Pancreas (tissue), 10 donors: ENCODE results near the gene CPM. TPM values are rescaled to one million over a fixed set of nuclear protein-coding genes. Genes with fewer than 3 reads are reported as not detected.

Experiments used
- ATAC-seq, 4 donors: fragments of 200-7000 bp; cut with Tn5 transposase; one replicate each; pipeline versions ENCODE4 v1.8.0 to v1.9.1; 2020; ENCODE audit warnings: mild to moderate bottlenecking in 4 of 4, moderate library complexity in 4 of 4
- DNase-seq, 6 donors: peaks; one replicate each; pipeline ENCODE4 v3.0.0-alpha.2; 2020
- FAIRE-seq: peaks from 2 replicates; lab custom pipeline; 2012; peaks lifted over from hg19 to GRCh38; lab: Jason Lieb, UNC
- H3K27ac ChIP-seq, 4 donors: fragments of 200-600 bp; sonication (generic); 1 replicate in 3 of 4; 2 replicates in 1 of 4; pipeline versions ENCODE4 v1.5.0 to v1.8.0; 2020
- H3K27me3 ChIP-seq, 4 donors: fragments of 200-600 bp; one replicate each; pipeline ENCODE4 v1.8.0; 2021
- H3K36me3 ChIP-seq, 3 donors: fragments of 200-600 bp; sonication (generic) in 1 of 3; one replicate each; pipeline versions ENCODE4 v1.5.0 to v1.8.0; 2020 to 2021
- H3K4me1 ChIP-seq, 3 donors: fragments of 200-600 bp; one replicate each; pipeline ENCODE4 v1.8.0; 2021
- H3K4me3 ChIP-seq, 4 donors: fragments of 200-600 bp; sonication (generic) in 2 of 4; one replicate each; pipeline versions ENCODE4 v1.5.0 to v1.8.0; 2020 to 2021
- H3K9me3 ChIP-seq, 4 donors: fragments of 200-600 bp; one replicate each; pipeline ENCODE4 v1.8.0; 2021
- CTCF ChIP-seq, 4 donors: fragments of 200-600 bp; sonication (generic) in 3 of 4; IDR thresholded peaks; one replicate each; pipeline versions ENCODE4 v1.5.0 to v1.8.0; 2021; ENCODE audit warnings: antibody characterized with exemption in 4 of 4
- whole genome bisulfite sequencing, 2 donors: extraction: QIAGEN DNeasy Blood & Tissue Kit; methylation state at CpG; one replicate each; pipeline ENCODE4 v1.1.7; 2013; 5-methylcytosine and 5-hydroxymethylcytosine counted together
- intact Hi-C, 3 donors: fragments of 100-400 bp; cut with DNase I; formaldehyde crosslinking; loops; one replicate each; pipeline versions ENCODE4 v1.11.1 to v1.14.2; 2022
- polyA plus RNA-seq, 2 donors: library from polyadenylated mRNA; stranded (reverse); fragments of 200-250 nt; gene quantifications; one replicate each; pipeline ENCODE4 v1.2.3, GENCODE V29; 2013
- total RNA-seq, 6 donors: library from RNA; stranded (reverse); fragmentation: NEBNext Ultra II Directional in 4 of 6; extraction: Animal tissue kit (Norgen Biotek cat#: 25700) in 4 of 6; gene quantifications; one replicate each; pipeline versions ENCODE4 v1.2.1 to v1.2.4, GENCODE V29; 2021 to 2023
- donor health status: healthy with polysubstance abuse.
- donor health status: DM: no; HTN: no; CAD: no; lungs with moderate emphysema.
- donor health status: DM: no; HTN: no; CAD: no.
- donor health status: control.
- donor health status: control.
- donor health status: Bipolar disorder and iron deficiency.
- donor health status: DM: yes; HTN: yes; CAD: no.
- donor health status: DM: no; HTN: no; CAD: no.
- donor health status: DM: no; HTN: no; CAD: no.
- donor health status: DM: yes; HTN: yes; CAD: no.

The CPM gene
- total and polyA plus RNA-seq, 8 donors: 4.3 to 49.2 (median 11.1) TPM

- Histone ChIP-seq H3K4me3 (no peak overlapping the region), H3K4me1 (peaks cover 13 to 22% (median 18%) of the 10 kb centered on the region in 3 donors), H3K9me3 (no peaks in the 10 kb centered on the region), H3K36me3 (no peaks in the 10 kb centered on the region), H3K27ac (peak overlapping the region in 1 of 4 donors; percentile 29), H3K27me3 (no peaks in the 10 kb centered on the region)
- FAIRE-seq (no peak), ATAC-seq (peak in 3 of 4 donors; percentile 28 to 59 (median 44)), DNase-seq (no peak)
- 41 to 45% methylated on average over 8 of the region's 8 CpGs for WGBS, 2 donors
- no peak for TF ChIP-seq CTCF (IDR thresholded peaks at IDR 0.05)
- intact Hi-C loops: no loop called here
Observed at GRCh38 chr12:68903511-68903910, 29.5 kb downstream of the CPM start.

- FAIRE-seq (no peak), ATAC-seq (no peak)
Observed at GRCh38 chr12:68901551-68901950, 31.4 kb downstream of the CPM start.

GRCh38 chr12:68901145-68901544 lies 31.8 kb downstream of the CPM start:
- no peak for TF ChIP-seq CTCF (IDR thresholded peaks at IDR 0.05)
- no peak overlapping the region for H3K4me3 ChIP-seq
- no peaks in the 10 kb centered on the region for H3K27me3 ChIP-seq
- FAIRE-seq (no peak), ATAC-seq (no peak), DNase-seq (no peak)
- H3K27ac ChIP-seq: no peak overlapping the region
- intact Hi-C loops: no loop called here
- H3K9me3 ChIP-seq: no peaks in the 10 kb centered on the region
- H3K4me1 ChIP-seq: peaks cover 13 to 22% (median 18%) of the 10 kb centered on the region in 3 donors
- 96% methylated on average over 2 of the region's 2 CpGs for WGBS, 2 donors
- no peaks in the 10 kb centered on the region for H3K36me3 ChIP-seq

More at GRCh38 chr12:68901551-68901950, 31.4 kb downstream of the CPM start:
- H3K4me1 ChIP-seq: peaks cover 13 to 22% (median 18%) of the 10 kb centered on the region in 3 donors
- no peaks in the 10 kb centered on the region for H3K9me3 ChIP-seq
- no peaks in the 10 kb centered on the region for H3K27me3 ChIP-seq
- intact Hi-C loops: no loop called here
- 83 to 92% methylated on average over 2 of the region's 2 CpGs for WGBS, 2 donors
- no peak for DNase-seq
- H3K36me3 ChIP-seq: no peaks in the 10 kb centered on the region
- H3K27ac ChIP-seq: no peak overlapping the region
- no peak for TF ChIP-seq CTCF (IDR thresholded peaks at IDR 0.05)
- H3K4me3 ChIP-seq: no peak overlapping the region

- no peak for FAIRE-seq
- no peak overlapping the region for H3K27ac ChIP-seq
- intact Hi-C loops: no loop called here
- peaks cover 13 to 22% (median 18%) of the 10 kb centered on the region in 3 donors for H3K4me1 ChIP-seq
- DNase-seq: no peak
- H3K4me3 ChIP-seq: no peak overlapping the region
- no peaks in the 10 kb centered on the region for H3K36me3 ChIP-seq
- no peak for ATAC-seq
- no peaks in the 10 kb centered on the region for H3K27me3 ChIP-seq
- WGBS, 2 donors: 47 to 49% methylated on average over 2 of the region's 2 CpGs
- no peaks in the 10 kb centered on the region for H3K9me3 ChIP-seq
- no peak for TF ChIP-seq CTCF (IDR thresholded peaks at IDR 0.05)
Observed at GRCh38 chr12:68900241-68900640, 32.7 kb downstream of the CPM start.

GRCh38 chr12:68899251-68899771 lies 33.7 kb downstream of the CPM start:
- peak in 3 of 4 donors; percentile 21 to 74 (median 61) for TF ChIP-seq CTCF (IDR thresholded peaks at IDR 0.05)
- DNase-seq: peak; percentile 69 to 84 (median 79)
- H3K9me3 ChIP-seq: no peaks in the 10 kb centered on the region
- H3K36me3 ChIP-seq: no peaks in the 10 kb centered on the region
- ATAC-seq: peak; percentile 93 to 94 (median 94)
- no peak for FAIRE-seq
- peak overlapping the region in 2 of 4 donors; percentile 1 to 37 for H3K27ac ChIP-seq
- intact Hi-C loops: loop anchor here in 1 of 3 donors (10.0 kb wide), 2 partner anchors 155 to 255 kb away; no protein-coding TSS in a partner anchor
- 5 to 9% methylated on average over 4 of the region's 4 CpGs for WGBS, 2 donors
- peaks cover 13 to 22% (median 18%) of the 10 kb centered on the region in 3 donors for H3K4me1 ChIP-seq
- H3K4me3 ChIP-seq: no peak overlapping the region
- no peaks in the 10 kb centered on the region for H3K27me3 ChIP-seq
